NOMO-1 treated with dmso at 0.1 percent for 144 hours (cell line): ENCODE results near the gene GDPD5.

Experiments
- DNase-seq: peaks from one replicate; lab custom pipeline; 2025; ENCODE audit not compliant: unreplicated experiment; lab: John Stamatoyannopoulos, UW

The GDPD5 gene

GRCh38 chr11:75473684-75474083, 52.1 kb downstream of the GDPD5 start:
- no peak for DNase-seq

GRCh38 chr11:75472081-75472732, 53.5 kb downstream of the GDPD5 start:
- no peak for DNase-seq

DNA sequence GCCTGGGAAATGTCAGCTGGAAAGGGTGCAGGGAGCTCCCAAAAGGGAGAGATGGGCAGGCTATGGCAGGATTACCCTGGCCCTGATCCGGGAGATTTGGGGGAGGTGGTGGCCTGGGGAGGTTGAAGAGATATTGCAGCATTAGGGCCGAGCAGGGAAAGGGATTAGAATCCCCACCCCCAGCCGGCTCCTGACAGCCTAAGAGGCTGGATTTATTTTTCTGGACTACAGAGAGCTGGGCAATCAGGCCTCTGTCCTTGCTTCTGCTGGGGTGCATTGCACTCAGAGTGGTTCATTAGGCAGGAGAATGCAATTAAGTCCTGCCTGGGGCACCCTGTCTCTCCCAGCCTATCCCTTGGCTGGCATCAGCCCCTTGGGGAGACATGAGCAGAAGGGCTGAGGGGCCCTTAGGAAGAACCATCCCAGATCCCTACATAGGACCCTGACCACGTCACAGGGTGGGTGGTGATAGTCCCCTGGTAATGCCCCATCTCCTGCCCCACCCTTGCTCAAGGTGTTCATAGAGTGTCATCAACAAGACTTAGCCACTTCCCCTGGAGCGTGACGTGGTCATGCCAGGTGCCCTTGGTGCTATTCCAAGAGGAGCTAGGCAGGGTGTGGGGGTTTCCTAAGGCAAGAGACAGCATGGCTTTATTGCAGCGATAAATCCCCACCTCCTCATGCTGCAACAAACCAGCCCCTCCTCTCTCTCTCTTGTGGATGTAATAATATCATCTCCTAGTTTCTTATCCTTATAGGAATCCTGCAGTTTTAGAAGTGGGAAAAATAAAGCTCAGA, 54.4 kb downstream of the GDPD5 start:
- no peak for DNase-seq

DNA sequence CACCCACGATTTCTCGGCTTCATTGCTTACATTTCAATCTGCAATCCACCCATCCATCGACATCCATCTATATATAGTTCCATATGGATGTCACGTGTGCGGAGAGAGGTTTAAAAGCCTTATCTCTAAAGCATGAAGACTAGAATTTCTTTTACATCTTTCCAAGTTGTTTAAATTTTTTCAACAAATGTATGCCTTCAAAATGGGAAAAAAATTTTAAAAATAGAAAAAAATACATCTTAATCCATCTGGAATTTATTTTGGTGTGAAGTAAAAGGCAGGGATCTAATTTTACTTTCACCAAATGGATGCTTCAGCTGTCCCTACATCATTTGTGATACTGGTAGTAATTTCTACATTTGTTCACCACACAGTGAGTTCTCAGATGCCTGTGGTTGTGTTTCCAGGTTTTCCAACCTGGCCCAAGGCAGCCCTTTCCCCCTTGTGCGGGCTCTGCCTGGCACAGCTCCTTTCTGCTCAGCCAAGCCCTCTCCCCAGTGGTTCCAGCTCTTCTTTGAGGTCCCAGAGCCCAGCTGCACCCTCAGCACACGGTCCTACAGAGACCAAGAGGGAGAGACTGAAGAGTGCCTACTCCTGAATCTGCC, 55.2 kb downstream of the GDPD5 start:
- no peak for DNase-seq

DNA sequence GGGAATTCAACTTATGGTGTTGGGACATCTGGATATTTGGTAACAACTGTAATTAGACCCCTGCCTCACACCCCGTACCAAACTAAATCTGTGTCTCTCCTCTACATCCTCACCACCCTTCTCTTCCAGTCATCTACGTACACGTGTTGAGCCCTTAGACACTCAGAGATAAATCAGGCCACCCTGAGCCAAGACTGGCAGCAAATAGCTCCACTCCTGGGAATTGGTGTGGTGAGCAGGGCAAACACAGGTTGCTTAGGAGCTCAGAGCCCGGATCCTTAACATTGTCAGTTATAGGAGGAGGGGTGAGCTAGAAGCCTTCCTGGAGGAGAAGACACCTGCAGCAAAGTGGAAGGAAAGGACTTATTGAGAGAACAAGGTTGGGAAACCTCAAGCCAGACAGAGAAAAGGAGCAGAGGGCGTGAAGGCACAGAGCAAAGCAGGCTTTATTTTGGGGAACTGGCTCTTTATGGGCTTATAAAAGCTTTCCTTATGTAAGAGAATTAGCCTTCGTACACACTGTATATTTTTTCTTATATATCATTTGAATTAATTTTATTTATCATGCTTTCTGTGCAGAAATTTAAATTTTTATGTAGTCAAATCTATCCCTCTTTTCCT, 55.8 kb downstream of the GDPD5 start:
- DNase-seq = no peak

DNA sequence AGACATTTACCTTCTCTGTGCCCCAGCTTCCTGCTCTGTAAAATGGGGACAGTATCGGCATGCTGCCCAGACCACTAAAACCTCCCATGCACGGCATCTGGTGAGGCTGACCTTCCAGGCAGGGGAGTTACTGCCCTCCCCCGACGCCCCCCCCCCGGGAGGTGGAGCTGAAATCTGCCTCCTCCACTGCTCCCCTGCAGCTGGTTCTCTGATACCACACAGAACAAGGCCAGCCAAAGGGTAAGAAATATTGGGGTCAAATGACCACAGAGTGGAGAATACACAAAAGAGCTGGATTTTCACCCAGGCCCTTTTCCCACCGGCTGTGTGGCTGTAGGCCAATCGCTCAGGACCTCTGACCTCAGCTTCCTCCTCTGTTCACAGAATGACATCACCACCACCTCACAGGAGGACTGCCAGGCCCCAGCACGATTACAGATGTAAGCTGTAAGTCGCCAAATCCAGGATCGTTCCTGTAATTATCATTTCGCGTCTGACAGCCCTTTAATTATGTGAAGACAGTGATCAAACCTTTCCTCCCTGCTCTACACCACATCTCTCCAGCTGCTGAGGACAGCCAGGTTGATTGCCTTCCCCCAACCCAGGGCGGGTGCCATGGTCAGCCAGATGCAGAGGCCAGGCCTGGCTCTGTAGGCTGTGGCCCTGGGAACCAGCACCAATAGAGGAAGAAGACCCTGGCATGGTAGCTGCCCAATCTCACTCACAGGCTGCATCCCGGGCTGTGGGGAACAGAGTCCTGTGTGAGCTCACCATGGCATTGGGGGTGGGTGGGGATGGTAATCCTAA, 57.0 kb downstream of the GDPD5 start:
- no peak for DNase-seq

DNA sequence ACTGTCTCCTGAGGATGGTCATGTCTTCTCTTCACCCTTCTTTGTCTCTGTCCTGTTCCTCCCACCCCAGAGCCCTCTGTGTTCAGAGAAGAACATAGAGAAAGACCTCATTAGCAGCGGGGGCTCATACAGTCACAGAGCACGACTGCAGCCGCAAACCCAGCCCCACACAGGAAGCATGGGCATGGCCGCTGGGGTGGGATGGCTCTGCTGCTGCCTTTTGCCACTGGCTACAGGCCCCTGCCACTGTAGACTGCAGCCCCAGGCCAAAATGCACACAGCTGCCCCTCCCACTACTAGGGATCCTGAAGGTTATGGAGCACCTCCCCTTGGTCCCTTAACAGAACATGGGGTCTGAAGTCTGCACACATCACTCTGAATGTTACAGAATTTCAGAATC, 57.9 kb downstream of the GDPD5 start:
- no peak for DNase-seq

DNA sequence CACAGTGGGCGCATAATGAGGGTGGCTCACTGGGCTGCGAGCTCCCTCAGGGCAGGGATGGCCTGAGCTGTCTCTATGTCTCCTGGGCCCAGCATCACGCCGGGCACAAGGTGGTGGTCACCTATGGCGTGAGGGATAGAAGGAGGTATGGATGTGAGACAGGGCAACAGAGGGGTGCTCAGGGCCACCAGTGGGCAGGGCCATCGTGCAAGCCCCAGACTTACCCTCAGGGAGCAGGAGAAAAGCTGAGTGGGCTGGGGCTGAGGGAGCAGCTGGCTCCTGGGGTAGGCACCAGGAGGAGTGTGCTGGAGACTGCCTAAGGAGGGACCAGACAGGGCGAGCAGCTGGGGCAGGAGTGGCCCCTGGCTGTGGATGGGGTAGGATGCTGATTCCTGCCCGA, 58.4 kb downstream of the GDPD5 start:
- no peak for DNase-seq

DNA sequence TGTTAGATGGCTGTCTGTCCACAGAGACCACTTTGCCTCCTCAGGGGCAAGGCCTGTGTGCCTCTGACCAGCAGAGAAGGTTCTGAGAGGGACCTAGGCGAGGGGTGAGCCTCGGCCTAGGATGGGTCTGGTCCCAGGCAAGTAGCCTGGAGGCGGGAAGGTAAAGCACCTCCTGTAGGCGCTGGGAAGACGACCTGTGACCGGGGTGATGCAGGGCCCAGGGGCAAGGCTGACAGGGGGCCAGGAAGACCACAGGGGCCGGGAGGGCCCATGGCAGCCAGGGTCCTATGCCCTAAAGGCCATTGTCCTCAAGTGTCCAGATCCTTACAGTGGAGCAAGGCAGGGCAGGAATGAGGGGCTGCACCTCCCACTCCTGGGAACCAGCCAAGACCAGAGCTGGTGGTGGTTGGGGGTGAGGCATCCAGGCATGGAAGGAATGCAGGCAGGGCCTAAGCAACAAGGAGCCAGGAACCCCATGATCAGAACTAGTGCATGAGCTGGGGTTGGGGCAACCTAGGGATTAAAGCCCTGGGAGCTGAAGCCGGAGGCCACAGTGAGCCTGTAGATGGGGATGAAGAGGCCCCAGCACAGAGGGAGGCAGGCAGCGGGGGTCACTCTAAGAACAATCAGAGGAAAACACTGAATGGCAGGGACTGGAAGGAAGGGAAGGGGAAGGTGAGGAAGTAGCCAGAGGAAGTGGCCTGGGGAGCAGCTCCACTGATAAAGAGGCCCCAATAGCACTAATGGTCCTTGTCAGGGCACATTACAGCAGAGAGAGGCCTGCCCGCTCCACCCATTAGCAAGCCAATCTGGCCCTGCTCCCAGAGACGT, 59.8 kb downstream of the GDPD5 start:
- no peak for DNase-seq

GRCh38 chr11:75463106-75463774, 62.5 kb downstream of the GDPD5 start:
- DNase-seq = no peak

- DNase-seq = no peak
Measured at GRCh38 chr11:75462117-75462653, 63.6 kb downstream of the GDPD5 start.

GRCh38 chr11:75461151-75461550, 64.6 kb downstream of the GDPD5 start:
- DNase-seq = no peak

DNA sequence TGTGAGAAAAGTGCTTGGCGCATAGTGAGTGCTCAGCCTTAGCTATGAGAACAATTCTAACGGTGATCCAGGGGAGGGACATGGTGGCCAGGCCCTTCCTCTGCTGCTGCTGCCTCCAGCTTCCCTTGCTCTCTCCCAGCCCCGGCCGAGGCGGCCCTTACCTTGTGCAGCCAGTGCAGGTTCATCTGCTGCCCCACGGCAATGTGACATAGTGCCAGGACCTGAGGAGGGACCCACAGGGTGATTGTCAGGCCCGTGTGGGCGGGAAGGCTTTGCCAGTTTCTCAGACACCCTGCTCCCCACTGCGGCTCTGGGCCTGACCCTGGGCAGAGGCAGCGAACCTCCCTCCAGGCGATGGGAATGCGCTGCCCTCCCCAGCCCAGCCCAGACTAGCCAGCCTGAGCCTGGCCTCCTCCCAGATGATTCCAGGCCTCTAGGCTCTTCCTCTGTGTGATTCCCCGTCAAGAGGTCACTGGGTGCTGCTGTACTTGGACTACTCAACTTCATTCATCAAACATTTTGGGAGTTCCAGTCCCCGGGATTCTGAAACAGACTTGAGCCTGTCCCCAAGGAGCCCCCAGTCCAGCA, 69.1 kb downstream of the GDPD5 start:
- no peak for DNase-seq

- DNase-seq = no peak
Measured at GRCh38 chr11:75454987-75455386, 70.8 kb downstream of the GDPD5 start.

DNA sequence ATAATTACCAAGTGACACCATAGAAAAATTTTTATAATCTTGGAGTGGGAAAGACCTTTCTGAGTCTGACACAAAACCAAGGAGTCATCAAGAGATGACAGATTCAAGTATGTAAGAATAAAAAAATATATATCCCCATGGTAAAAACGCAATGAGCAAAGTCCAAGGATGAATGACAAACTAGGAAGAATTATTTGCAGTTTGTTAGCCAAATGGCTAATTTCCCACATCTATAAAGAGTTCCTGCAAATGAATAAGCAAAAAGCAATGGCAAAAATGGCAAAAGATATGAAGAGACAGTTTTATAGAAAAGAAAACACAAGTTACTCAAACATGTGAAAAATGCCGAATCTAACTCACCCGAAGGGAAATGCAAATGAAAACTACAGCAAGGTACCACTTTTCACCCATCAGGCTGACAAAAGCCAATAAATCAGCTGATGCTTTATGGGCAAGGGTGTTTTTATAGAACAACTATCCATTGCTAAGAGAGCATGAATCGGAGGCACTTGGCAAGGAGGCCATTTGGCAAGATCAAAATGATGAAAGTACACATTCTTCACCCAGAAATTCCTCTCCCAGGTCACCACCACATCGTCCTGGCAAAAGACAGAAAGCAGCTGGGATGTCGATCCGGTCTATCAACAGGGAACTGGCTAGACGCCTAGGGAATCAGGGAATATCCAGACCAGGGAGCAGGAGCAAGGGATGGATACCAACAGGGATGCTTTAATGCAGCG, 71.7 kb downstream of the GDPD5 start:
- no peak for DNase-seq

DNA sequence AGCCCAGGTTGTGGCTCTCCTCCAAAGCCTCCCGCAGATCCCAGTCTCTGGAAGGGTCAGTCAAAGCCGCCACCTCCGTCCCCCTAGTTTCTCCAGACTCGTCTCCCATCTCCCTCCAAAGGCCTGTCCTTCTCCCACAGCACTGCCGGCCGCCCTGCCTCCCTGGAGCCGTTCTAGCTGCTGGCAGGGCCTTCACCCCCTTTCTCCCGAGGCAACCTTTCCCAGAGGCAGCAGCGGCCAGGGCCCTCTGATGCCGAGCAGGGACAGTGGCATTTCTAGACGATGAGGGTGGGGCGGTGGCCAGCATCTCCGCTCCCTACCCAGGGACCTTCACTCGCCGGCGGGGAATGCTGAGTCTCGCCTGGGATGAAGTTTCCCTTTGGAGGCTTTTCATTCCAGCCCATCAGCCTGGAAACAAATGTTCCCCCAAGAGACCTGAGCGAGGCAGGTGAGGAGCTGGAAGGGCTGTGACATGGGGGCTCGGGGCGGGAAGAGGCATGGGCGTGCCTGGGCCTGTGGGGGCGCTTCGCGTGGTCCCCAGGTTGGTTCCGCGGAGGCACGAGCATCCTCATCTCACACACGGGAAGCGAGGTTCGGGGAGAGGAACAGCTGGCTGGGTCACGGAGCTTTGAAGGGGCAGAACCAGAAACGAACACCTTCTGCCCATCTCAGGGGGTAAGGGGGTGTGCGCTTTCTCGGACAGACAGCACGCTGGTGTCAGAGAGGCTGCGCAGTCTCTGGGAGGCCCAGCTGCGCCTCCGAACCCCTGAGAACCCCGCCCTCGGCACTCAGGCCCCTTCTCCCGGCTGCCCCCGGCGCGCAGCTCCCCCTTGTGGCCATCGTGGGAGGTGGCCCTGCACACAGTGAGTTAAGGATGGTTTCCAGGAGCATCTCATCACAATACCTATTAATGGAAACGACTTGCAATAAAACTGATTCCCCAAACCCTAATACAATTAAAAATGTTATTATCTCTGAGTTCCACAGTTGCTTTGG, 74.6 kb downstream of the GDPD5 start:
- no peak for DNase-seq

DNA sequence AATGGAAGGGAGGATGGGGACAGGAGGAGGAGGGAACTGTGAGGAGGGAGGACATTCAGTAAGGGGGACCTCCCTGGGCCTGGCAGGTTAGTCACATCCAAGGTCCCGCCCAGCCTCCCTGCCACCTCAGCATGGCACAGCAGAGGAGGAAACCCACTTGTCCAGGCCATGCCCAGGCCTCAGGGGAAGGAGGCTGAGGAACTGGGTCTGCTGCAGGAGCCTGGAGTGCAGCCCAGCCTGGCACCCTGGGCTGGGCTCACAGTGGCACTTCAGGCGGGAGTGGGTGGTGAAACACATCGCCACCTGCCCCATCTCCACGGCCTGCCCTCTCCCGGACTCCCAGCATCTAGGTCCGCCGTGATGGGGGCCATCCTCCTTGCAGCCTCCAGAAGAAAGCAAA, 75.5 kb downstream of the GDPD5 start:
- DNase-seq = no peak
